GM18858 (cell line): ENCODE measurements around the gene TMEM89.

ENCODE experiments used
- ATAC-seq: cut with Tn5 transposase; IDR thresholded peaks from one replicate; pipeline ENCODE4 v1.9.1; 2021; ENCODE audit not compliant: unreplicated experiment

Gene TMEM89

GRCh38 chr3:48591886-48592518 lies 29.6 kb downstream of the TMEM89 start:
- ATAC-seq = no peak

DNA sequence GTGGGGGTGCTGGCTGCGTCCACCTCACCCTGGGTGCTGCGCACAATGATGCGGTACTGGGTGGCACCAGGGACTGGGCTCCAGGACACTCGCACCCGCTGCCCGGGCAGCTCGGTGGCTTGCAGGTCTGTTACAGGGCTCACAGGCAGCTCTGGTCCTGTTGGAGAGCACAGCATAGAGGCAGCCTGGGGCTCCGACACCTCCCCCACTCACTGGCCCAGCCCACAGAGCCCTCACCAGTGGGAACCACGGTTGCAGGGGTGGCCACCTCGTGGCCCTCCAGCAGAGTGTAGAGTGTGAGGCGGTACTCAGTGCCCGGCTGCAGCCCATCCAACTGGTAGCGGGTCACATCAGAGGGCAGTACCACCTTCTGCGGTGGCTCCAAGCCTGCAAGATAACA lies 30.1 kb downstream of the TMEM89 start:
- no peak for ATAC-seq

- no peak for ATAC-seq
Measured at GRCh38 chr3:48588230-48588629, 33.3 kb downstream of the TMEM89 start.

DNA sequence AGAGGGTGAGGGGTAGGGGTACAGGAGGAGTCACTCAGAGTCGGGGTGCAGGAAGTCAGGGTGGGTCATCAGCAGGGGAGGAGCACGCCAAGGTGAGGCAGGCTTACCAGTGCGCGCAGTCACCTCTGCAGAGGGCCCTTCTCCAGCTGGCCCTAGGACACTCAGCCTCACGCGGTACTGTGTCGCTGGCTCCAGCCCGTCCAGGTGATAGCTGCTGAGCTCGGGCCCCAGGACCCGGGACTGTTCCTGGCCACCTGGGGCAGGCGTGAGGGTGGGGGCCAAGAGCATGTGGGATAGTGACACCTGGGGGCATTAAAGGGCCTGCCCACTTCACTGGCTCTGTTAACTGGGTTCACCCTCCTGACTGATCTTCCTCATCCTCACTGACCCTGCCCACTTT lies 33.9 kb downstream of the TMEM89 start:
- no peak for ATAC-seq

DNA sequence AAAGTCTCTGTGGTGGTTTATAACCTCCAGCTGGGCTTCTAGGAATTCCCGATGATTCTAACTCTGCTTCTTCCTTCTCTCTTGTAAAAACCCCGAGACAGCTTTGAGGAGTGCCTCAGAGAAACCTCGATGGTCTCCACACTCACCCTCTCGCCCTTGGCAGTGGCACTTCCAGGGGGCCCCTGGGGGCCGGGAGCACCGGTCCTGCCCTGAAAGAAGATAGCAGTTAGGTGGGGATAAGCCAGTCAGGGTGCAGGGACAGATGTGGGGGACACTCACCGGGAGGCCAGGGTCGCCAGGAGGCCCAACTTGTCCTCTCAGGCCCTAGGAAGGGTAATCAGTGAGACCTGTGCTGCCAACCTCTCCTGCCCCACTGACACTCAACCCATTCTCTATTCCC lies 36.2 kb downstream of the TMEM89 start:
- ATAC-seq = no peak

- no peak for ATAC-seq
Measured at GRCh38 chr3:48584836-48585235, 36.7 kb downstream of the TMEM89 start.

GRCh38 chr3:48581621-48582481 lies 39.7 kb downstream of the TMEM89 start:
- no peak for ATAC-seq

DNA sequence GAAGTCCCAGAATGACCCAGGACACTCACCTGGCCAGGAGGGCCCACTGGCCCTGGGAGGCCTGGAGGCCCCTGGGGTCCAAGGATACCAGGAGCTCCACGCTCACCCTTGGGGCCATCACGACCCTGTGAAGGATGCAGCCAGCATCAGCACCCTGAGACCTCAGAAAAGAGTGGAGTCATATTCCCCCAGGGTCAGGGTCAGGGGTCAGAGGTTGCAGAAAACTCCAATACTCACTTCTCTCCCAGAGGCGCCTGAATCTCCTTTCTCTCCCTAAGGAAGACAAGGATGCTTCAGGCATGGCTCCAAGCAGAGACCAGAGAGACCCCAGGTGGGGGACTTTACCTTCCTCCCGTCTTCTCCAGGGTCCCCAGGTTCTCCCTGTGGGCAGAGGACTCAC lies 44.9 kb downstream of the TMEM89 start:
- ATAC-seq = no peak

DNA sequence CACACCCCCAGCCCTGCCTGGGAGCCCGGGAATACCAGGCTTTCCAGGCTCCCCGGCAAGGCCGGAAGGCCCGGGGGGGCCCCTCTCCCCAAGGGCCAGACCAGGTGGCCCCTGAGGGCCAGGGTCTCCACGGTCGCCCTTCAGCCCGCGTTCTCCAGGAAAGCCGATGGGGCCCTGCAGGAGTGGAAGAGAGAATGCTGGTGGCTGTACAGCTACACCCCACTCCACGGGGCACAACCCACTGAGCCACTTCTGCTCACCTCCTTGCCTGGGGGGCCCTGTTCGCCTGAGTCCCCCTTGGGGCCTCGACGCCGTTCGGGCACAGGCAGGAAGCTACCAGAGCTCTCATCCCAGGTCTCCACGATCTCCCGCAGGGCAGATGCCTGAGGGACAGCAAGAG lies 46.2 kb downstream of the TMEM89 start:
- no peak for ATAC-seq

- no peak for ATAC-seq
Measured at GRCh38 chr3:48573973-48574585, 47.5 kb downstream of the TMEM89 start.

DNA sequence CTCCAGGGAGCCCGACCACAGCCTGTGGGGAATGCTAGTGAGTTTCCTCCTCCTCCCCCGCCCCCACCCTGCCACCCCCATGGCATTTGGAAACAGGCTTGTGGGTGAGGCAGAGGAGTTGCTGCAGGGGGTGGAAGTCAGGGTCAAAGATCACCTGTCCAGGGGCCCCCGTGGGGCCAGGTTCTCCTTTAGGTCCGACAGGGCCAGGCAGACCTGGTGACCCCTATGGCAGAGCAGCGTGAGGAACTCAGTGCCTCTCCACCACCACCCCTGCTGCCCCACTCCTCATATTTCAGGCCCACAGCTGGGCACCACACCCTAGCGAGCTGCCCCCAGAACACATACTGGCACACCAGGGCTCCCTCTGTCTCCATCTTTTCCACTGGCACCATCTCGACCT lies 49.1 kb downstream of the TMEM89 start:
- no peak for ATAC-seq

- no peak for ATAC-seq
Measured at GRCh38 chr3:48571938-48572337, 49.6 kb downstream of the TMEM89 start.
